ENCODE measurements around the gene ADAMTSL4. TPM values are rescaled to one million over a fixed set of nuclear protein-coding genes. Genes with fewer than 3 reads are reported as not detected.

ADAMTSL4 gene
- total and polyA plus RNA-seq, 9 of the 15 experiments (the other 6 are each of a cell fraction or from before 2014, with no cell fraction given): 12.7 to 212 (median 35.6) TPM

DNA sequence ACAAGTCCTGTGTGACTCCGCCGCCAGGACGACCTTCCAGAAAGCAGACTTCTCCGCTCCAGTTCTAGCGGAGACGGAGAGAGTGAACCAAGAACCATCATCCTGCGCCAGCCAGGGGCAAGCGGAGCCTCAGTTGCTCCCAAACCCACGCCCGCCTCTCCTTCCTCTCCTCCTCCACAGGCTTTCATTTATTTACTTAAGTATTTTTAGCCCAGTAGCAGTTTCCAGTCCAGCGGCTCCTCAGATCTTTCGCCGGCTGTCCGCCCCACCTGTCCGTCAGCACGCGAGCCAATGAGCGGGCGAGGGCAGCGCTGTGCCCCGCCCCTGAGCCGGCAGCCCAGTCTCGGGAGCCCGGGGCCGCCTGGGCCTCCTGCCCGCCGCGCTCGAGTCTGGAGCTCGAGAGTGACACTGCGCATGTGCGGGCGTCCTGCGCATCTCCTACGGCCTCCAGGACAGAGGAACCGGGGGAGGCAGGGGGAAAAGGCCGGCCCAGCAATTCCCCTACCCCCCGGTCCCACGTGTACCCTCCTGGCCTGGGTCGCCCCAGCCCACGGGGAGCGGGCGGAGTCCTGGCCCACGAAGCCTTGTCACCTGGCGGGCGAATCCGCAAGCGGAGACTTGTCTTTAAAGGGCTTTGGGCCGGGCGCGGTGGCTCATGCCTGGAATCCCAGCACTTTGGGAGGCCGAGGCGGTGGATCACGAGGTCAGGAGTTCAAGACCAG, 33.7 kb upstream of the ADAMTSL4 start, which contains the start of gene FALEC (continued):
- TF ChIP-seq, protein P1, sequence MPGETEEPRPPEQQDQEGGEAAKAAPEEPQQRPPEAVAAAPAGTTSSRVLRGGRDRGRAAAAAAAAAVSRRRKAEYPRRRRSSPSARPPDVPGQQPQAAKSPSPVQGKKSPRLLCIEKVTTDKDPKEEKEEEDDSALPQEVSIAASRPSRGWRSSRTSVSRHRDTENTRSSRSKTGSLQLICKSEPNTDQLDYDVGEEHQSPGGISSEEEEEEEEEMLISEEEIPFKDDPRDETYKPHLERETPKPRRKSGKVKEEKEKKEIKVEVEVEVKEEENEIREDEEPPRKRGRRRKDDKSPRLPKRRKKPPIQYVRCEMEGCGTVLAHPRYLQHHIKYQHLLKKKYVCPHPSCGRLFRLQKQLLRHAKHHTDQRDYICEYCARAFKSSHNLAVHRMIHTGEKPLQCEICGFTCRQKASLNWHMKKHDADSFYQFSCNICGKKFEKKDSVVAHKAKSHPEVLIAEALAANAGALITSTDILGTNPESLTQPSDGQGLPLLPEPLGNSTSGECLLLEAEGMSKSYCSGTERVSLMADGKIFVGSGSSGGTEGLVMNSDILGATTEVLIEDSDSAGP (CRISPR knock-in tag; IDR thresholded peaks at IDR 0.05): no peak
- TF ChIP-seq, protein P2, sequence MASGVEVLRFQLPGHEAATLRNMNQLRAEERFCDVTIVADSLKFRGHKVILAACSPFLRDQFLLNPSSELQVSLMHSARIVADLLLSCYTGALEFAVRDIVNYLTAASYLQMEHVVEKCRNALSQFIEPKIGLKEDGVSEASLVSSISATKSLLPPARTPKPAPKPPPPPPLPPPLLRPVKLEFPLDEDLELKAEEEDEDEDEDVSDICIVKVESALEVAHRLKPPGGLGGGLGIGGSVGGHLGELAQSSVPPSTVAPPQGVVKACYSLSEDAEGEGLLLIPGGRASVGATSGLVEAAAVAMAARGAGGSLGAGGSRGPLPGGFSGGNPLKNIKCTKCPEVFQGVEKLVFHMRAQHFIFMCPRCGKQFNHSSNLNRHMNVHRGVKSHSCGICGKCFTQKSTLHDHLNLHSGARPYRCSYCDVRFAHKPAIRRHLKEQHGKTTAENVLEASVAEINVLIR (CRISPR knock-in tag; IDR thresholded peaks at IDR 0.05): no peak
- TF ChIP-seq MEF2D (tag; conservative IDR thresholded peaks at IDR 0.05; ENCODE audit: low read depth) (0 out of 2 replicates have a peak, but pooled peaks have one; percentile 39), ATF1 (CRISPR knock-in tag; IDR thresholded peaks at IDR 0.05) (no peak), ATF1 (tag; IDR thresholded peaks at IDR 0.05) (no peak; the same call in 1 of the 2 replicates), ZNF277 (CRISPR knock-in tag; IDR thresholded peaks at IDR 0.05; ENCODE audit: borderline replicate concordance) (no peak), ZNF197 (CRISPR knock-in tag; IDR thresholded peaks at IDR 0.05; ENCODE audit: low read depth) (no peak), PML (IDR thresholded peaks at IDR 0.05; ENCODE audit: low read length) (peak; percentile 46; the same call in 1 of the 2 replicates), ZNF146 (CRISPR knock-in tag; IDR thresholded peaks at IDR 0.05; ENCODE audit: unreplicated experiment) (no peak), USF1 (CRISPR knock-in tag; IDR thresholded peaks at IDR 0.05) (peak; percentile 53), COPS2 (conservative IDR thresholded peaks at IDR 0.05) (no peak), POLR2AphosphoS5 (IDR thresholded peaks at IDR 0.05; ENCODE audit: control insufficient read depth, insufficient read depth, low read depth, low read length) (peak; percentile 60; the same call in 1 of the 2 replicates), OTX1 (CRISPR knock-in tag; IDR thresholded peaks at IDR 0.05) (no peak), TOE1 (IDR thresholded peaks at IDR 0.05; ENCODE audit: borderline replicate concordance) (peak; percentile 78), TOE1 (CRISPR knock-in tag; IDR thresholded peaks at IDR 0.05; ENCODE audit: borderline replicate concordance, low read depth) (no peak), ARNT (IDR thresholded peaks at IDR 0.05) (0 out of 4 replicates have a peak, but pooled peaks of 1 of the 2 experiments have one; percentile 15), SRF (CRISPR knock-in tag; IDR thresholded peaks at IDR 0.05) (peak in 1 of 2 experiments; percentile 53; a peak in 1 of 4 replicates), ZNF121 (CRISPR knock-in tag; conservative IDR thresholded peaks at IDR 0.05) (no peak), ATF6 (CRISPR knock-in tag; IDR thresholded peaks at IDR 0.05) (no peak), ZNF551 (CRISPR knock-in tag; IDR thresholded peaks at IDR 0.05) (no peak), SIN3A (IDR thresholded peaks at IDR 0.05; ENCODE audit: borderline replicate concordance in 2 of 2, control insufficient read depth in 1 of 2, low read depth in 2 of 2, low read length in 2 of 2) (no peak; a peak in 1 of 4 replicates)

Data from K562 (cell line).